Measurements from ENCODE around the gene ANTXR1. TPM values are rescaled to one million over a fixed set of nuclear protein-coding genes. Genes with fewer than 3 reads are reported as not detected.

Gene ANTXR1
- total RNA-seq, 1 experiment from 2014 or later: 33.1 TPM

GRCh38 chr2:69017835-69018234, 4.9 kb downstream of the ANTXR1 start:
- BruUV-seq (replicated peaks): no TSS peak

DNA sequence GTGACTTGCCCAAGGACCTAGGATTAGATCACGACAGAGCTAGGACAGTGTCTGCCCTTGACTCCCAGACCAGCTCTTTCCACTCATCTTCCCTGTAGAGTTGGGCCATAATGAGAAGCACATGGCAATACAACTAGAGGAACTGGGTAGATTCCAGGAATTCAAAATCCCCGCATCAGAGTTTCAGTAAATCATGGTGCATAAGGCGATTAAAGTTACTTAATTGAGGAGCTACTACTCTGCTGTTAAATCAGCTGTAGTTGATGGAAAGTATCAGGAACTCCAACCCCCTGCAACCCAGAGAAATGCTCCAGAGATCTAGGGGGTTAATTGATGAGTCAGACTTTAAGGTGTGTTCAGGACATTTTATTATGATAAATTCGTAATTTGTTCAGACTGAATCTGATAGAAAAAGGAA, 5.7 kb downstream of the ANTXR1 start:
- DNase-seq (ENCODE audit: unreplicated experiment): no peak
- intact Hi-C loops (cut with micrococcal nuclease): no loop called here
- CTCF ChIA-PET: interaction anchor here (0.6 to 5.3 kb wide), 2 partner anchors 10 to 288 kb away, joined by 3 to 30 read pairs; no protein-coding TSS in a partner anchor

More at GRCh38 chr2:69017835-69018234, 4.9 kb downstream of the ANTXR1 start:
- intact Hi-C loops (cut with micrococcal nuclease): no loop called here
- no peak for DNase-seq (ENCODE audit: unreplicated experiment)
- H3K27me3 Mint-ChIP-seq (ENCODE audit: insufficient read depth, unreplicated experiment): no peaks in the 10 kb centered on the region
- ChIA-PET POLR2A (interaction anchor here (0.6 kb wide), 1 partner anchor 654 kb away, joined by 3 read pairs; no protein-coding TSS in a partner anchor), CTCF (interaction anchor here (0.6 to 5.3 kb wide), 3 partner anchors 255 to 1171 kb away, joined by 4 to 30 read pairs (median 4); no protein-coding TSS in a partner anchor)
- no peaks in the 10 kb centered on the region for H3K36me3 Mint-ChIP-seq (ENCODE audit: insufficient read depth, unreplicated experiment)
- peaks cover 23% of the 10 kb centered on the region for H3K4me1 Mint-ChIP-seq (ENCODE audit: insufficient read depth, unreplicated experiment)
- H3K4me3 Mint-ChIP-seq (ENCODE audit: unreplicated experiment): no peak overlapping the region
- TF ChIP-seq, protein P1, sequence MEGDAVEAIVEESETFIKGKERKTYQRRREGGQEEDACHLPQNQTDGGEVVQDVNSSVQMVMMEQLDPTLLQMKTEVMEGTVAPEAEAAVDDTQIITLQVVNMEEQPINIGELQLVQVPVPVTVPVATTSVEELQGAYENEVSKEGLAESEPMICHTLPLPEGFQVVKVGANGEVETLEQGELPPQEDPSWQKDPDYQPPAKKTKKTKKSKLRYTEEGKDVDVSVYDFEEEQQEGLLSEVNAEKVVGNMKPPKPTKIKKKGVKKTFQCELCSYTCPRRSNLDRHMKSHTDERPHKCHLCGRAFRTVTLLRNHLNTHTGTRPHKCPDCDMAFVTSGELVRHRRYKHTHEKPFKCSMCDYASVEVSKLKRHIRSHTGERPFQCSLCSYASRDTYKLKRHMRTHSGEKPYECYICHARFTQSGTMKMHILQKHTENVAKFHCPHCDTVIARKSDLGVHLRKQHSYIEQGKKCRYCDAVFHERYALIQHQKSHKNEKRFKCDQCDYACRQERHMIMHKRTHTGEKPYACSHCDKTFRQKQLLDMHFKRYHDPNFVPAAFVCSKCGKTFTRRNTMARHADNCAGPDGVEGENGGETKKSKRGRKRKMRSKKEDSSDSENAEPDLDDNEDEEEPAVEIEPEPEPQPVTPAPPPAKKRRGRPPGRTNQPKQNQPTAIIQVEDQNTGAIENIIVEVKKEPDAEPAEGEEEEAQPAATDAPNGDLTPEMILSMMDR (IDR thresholded peaks at IDR 0.05; ENCODE audit: unreplicated experiment): no peak
- H3K9me3 Mint-ChIP-seq (ENCODE audit: unreplicated experiment): no peaks in the 10 kb centered on the region
- no peak overlapping the region for H3K27ac Mint-ChIP-seq (ENCODE audit: low read depth, unreplicated experiment)

GRCh38 chr2:69020496-69021426, 7.8 kb downstream of the ANTXR1 start:
- TF ChIP-seq, protein P1 (IDR thresholded peaks at IDR 0.05; ENCODE audit: unreplicated experiment): no peak
- ChIA-PET CTCF (no interaction called here), POLR2A (no interaction called here)
- H3K4me1 Mint-ChIP-seq (ENCODE audit: insufficient read depth, unreplicated experiment): peaks cover 22% of the 10 kb centered on the region
- H3K9me3 Mint-ChIP-seq (ENCODE audit: unreplicated experiment): no peaks in the 10 kb centered on the region
- H3K27me3 Mint-ChIP-seq (ENCODE audit: insufficient read depth, unreplicated experiment): no peaks in the 10 kb centered on the region
- DNase-seq (ENCODE audit: unreplicated experiment): no peak
- no peak overlapping the region for H3K27ac Mint-ChIP-seq (ENCODE audit: low read depth, unreplicated experiment)
- H3K36me3 Mint-ChIP-seq (ENCODE audit: insufficient read depth, unreplicated experiment): no peaks in the 10 kb centered on the region
- no TSS peak for BruUV-seq (replicated peaks)
- intact Hi-C loops (cut with micrococcal nuclease): loop anchor here (10.0 kb wide), 1 partner anchor 694 kb away; no protein-coding TSS in a partner anchor
- no peak overlapping the region for H3K4me3 Mint-ChIP-seq (ENCODE audit: unreplicated experiment)

More for the DNA sequence above, 5.7 kb downstream of the ANTXR1 start:
- no TSS peak for BruUV-seq (replicated peaks)
- Mint-ChIP-seq H3K27me3 (ENCODE audit: insufficient read depth, unreplicated experiment) (no peaks in the 10 kb centered on the region), H3K9me3 (ENCODE audit: unreplicated experiment) (no peaks in the 10 kb centered on the region), H3K27ac (ENCODE audit: low read depth, unreplicated experiment) (no peak overlapping the region), H3K36me3 (ENCODE audit: insufficient read depth, unreplicated experiment) (no peaks in the 10 kb centered on the region), H3K4me1 (ENCODE audit: insufficient read depth, unreplicated experiment) (peaks cover 22% of the 10 kb centered on the region), H3K4me3 (ENCODE audit: unreplicated experiment) (no peak overlapping the region)
- TF ChIP-seq, protein P1 (IDR thresholded peaks at IDR 0.05; ENCODE audit: unreplicated experiment): no peak
- POLR2A ChIA-PET: interaction anchor here (0.7 kb wide), 1 partner anchor 475 kb away, joined by 3 read pairs; no protein-coding TSS in a partner anchor

DNA sequence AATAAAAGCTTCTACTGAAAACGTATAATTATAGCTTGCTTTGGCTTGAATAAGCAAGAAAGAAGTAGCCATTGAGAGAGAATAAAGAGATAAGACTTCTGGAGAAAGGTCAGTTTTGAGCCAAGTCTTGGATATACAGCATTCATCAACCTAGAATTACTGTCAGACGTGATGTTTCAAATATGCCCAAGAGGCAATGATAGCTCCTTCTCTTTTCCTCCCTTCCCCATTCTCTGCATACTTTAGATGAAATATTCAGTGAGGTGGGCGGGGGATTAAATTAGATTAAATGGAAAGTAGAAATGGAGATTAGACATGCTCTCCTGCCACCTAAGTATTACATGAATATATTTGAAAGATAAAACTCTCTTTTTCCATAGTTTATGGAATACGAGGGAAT, 8.7 kb downstream of the ANTXR1 start:
- no TSS peak for BruUV-seq (replicated peaks)
- intact Hi-C loops (cut with micrococcal nuclease): loop anchor here (10.0 kb wide), 1 partner anchor 693 kb away; no protein-coding TSS in a partner anchor
- ChIA-PET POLR2A (no interaction called here), CTCF (interaction anchor here (0.8 kb wide), 1 partner anchor 78 kb away, joined by 3 read pairs; no protein-coding TSS in a partner anchor)
- Mint-ChIP-seq H3K9me3 (ENCODE audit: unreplicated experiment) (no peaks in the 10 kb centered on the region), H3K27me3 (ENCODE audit: insufficient read depth, unreplicated experiment) (no peaks in the 10 kb centered on the region), H3K4me3 (ENCODE audit: unreplicated experiment) (no peak overlapping the region), H3K36me3 (ENCODE audit: insufficient read depth, unreplicated experiment) (no peaks in the 10 kb centered on the region), H3K4me1 (ENCODE audit: insufficient read depth, unreplicated experiment) (peaks cover 22% of the 10 kb centered on the region), H3K27ac (ENCODE audit: low read depth, unreplicated experiment) (no peak overlapping the region)
- TF ChIP-seq, protein P1 (IDR thresholded peaks at IDR 0.05; ENCODE audit: unreplicated experiment): no peak
- no peak for DNase-seq (ENCODE audit: unreplicated experiment)
